Thyroid gland (tissue), 4 donors: Measurements from ENCODE around the gene SNX9. TPM values are rescaled to one million over a fixed set of nuclear protein-coding genes. Genes with fewer than 3 reads are reported as not detected.

Experiments
- DNase-seq, 2 donors: peaks; one replicate each; pipeline ENCODE4 v3.0.0-alpha.2; 2019
- H3K27ac ChIP-seq, 3 donors: fragments of 200-600 bp; sonication (generic); 1 replicate in 2 of 3; 2 replicates in 1 of 3; pipeline ENCODE4 v1.5.1; 2016 to 2019; ENCODE audit warnings: mild to moderate bottlenecking in 1 of 3, moderate library complexity in 1 of 3
- H3K27me3 ChIP-seq: fragments of 200-600 bp; sonication (generic); one replicate; pipeline ENCODE4 v1.5.1; 2019
- H3K36me3 ChIP-seq, 2 donors: fragments of 200-600 bp; sonication (generic); one replicate each; pipeline ENCODE4 v1.5.1; 2016 to 2019
- H3K4me1 ChIP-seq, 2 donors: fragments of 200-600 bp; sonication (generic); one replicate each; pipeline ENCODE4 v1.5.1; 2017 to 2019
- H3K4me3 ChIP-seq, 3 donors: fragments of 200-600 bp; sonication (generic); replicated peaks in 1 of 3; 1 replicate in 2 of 3; 2 replicates in 1 of 3; pipeline ENCODE4 v1.5.1; 2016; ENCODE audit warnings: mild to moderate bottlenecking in 1 of 3
- H3K9me3 ChIP-seq: fragments of 200-600 bp; sonication (generic); one replicate; pipeline ENCODE4 v1.5.1; 2017
- POLR2A ChIP-seq, 2 donors: fragments of 450-650 bp; IDR thresholded peaks; one replicate each; pipeline ENCODE4 v1.6.1; 2017; ENCODE audit warnings: antibody characterized with exemption in 2 of 2, mild to moderate bottlenecking in 2 of 2, moderate library complexity in 1 of 2
- WGBS, 2 donors: methylation state at CpG; one replicate each; pipeline ENCODE4 v1.1.5; 2017; 5-methylcytosine and 5-hydroxymethylcytosine counted together
- intact Hi-C: fragments of 100-400 bp; cut with DNase I; formaldehyde crosslinking; loops from one replicate; pipeline ENCODE4 v1.15.1; 2023
- total RNA-seq, 4 donors: library from RNA; depleted of rRNA; stranded (reverse); fragments of >200 nt; gene quantifications; one replicate each; pipeline ENCODE4 v1.2.3, GENCODE V29; 2016
- TF ChIP-seq, protein P1 (sequence below), 6 experiments: fragments of 200-600 bp in 3 of 6; fragments of 450-650 bp in 3 of 6; sonication (generic) in 3 of 6; IDR thresholded peaks; one replicate each; pipeline ENCODE4 v1.5.1; 2016 to 2019; ENCODE audit warnings: antibody characterized with exemption in 6 of 6, mild to moderate bottlenecking in 2 of 6, inconsistent platforms in 1 of 6, moderate library complexity in 1 of 6

Gene SNX9
- total RNA-seq, 4 donors from 2014 or later, result 44.6 to 73.1 (median 47.2) TPM

DNA sequence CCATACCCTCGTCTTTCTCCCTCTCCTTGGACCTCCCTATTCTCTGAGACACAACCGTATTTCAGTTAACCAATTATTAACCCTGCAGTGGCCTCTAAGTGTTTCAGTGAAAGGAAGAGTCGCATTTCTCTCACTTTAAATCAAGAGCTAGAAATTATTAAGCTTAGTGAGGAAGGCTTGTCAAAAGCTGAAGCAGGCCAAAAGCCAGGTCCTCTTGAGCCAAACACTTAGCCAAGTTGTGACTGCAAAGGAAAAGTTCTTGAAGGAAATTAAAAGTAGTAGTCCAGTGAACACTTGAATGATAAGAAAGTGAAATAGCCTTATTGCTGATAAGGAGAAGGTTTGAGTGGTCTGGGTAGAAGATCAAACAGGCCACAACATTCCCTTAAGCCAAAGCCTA is 58.3 kb downstream of the SNX9 start:
- H3K27ac ChIP-seq, result no peak overlapping the region
- peak; percentile 43 to 53 for DNase-seq
- H3K36me3 ChIP-seq, result peaks cover 0 to 3% of the 10 kb centered on the region in 2 donors
- WGBS, 2 donors, result 52 to 59% methylated on average over 3 of the region's 3 CpGs
- peaks cover 21 to 24% of the 10 kb centered on the region in 2 donors for H3K4me1 ChIP-seq
- intact Hi-C loops, result loop anchor here (5.0 kb wide), 1 partner anchor 191 kb away; no protein-coding TSS in a partner anchor
- no peaks in the 10 kb centered on the region for H3K27me3 ChIP-seq
- H3K4me3 ChIP-seq, result no peak overlapping the region
- no peak for TF ChIP-seq POLR2A (IDR thresholded peaks at IDR 0.05)
- TF ChIP-seq, protein P1, sequence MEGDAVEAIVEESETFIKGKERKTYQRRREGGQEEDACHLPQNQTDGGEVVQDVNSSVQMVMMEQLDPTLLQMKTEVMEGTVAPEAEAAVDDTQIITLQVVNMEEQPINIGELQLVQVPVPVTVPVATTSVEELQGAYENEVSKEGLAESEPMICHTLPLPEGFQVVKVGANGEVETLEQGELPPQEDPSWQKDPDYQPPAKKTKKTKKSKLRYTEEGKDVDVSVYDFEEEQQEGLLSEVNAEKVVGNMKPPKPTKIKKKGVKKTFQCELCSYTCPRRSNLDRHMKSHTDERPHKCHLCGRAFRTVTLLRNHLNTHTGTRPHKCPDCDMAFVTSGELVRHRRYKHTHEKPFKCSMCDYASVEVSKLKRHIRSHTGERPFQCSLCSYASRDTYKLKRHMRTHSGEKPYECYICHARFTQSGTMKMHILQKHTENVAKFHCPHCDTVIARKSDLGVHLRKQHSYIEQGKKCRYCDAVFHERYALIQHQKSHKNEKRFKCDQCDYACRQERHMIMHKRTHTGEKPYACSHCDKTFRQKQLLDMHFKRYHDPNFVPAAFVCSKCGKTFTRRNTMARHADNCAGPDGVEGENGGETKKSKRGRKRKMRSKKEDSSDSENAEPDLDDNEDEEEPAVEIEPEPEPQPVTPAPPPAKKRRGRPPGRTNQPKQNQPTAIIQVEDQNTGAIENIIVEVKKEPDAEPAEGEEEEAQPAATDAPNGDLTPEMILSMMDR (IDR thresholded peaks at IDR 0.05), result no peak
- no peaks in the 10 kb centered on the region for H3K9me3 ChIP-seq

DNA sequence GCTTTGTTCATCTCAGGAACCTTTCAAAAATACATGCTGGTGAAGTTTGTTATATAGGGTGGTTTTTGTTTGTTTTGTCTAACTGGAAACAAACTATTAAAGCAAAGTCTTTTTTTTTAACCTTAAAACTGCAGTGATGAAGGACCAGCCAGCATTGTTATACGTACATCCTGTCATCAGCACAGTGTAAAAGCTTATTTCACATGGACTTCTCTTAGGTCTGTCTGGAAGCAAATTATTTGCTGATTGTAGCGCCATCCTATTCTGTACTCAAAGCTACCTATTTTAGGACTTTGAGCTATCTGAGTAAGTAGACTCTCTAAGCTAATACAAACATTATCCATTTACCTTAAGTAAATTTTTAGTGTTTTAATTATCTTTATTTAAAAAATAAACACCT is 61.7 kb downstream of the SNX9 start:
- intact Hi-C loops, result loop anchor here (5.0 kb wide), 1 partner anchor 188 kb away; no protein-coding TSS in a partner anchor
- H3K36me3 ChIP-seq, result no peaks in the 10 kb centered on the region

DNA sequence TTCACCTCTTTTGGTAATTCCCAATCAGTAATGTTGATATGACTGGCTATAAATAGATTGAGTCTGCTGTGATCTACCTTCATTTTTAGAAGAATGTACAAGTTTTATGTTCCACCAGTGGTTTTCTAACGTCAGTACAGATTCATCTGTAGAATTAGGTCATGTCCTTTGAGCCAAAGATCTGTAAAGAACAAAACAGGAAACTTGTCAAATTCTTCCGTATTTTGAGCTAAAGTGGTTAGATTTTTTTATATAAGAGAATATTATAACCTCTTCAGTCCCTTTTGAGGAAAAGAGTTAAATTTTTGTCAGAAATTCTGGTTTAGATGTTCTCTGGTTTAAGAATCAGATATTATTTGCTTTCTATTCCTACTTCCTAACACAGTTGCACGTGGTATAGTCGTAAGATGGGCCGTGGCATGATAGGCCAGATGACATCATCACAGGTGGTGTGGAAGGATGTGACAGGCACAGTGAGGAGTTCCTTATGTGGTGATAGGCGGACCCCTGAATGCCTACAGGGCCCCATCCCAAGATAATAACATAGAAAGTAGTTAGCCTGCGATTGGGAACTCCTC is 62.3 kb downstream of the SNX9 start:
- TF ChIP-seq, protein P1 (IDR thresholded peaks at IDR 0.05), result no peak
- TF ChIP-seq POLR2A (IDR thresholded peaks at IDR 0.05), result no peak
- DNase-seq, result no peak
- Histone ChIP-seq H3K4me3 (no peak overlapping the region), H3K9me3 (no peaks in the 10 kb centered on the region), H3K4me1 (peaks cover 13 to 14% of the 10 kb centered on the region in 2 donors), H3K36me3 (no peaks in the 10 kb centered on the region), H3K27ac (no peak overlapping the region), H3K27me3 (no peaks in the 10 kb centered on the region)
- 79 to 82% methylated on average over 7 of the region's 7 CpGs for WGBS, 2 donors
- intact Hi-C loops, result no loop called here

More for the DNA sequence above, 61.7 kb downstream of the SNX9 start:
- no peak for TF ChIP-seq POLR2A (IDR thresholded peaks at IDR 0.05)
- TF ChIP-seq, protein P1 (IDR thresholded peaks at IDR 0.05), result no peak
- Histone ChIP-seq H3K9me3 (no peaks in the 10 kb centered on the region), H3K27ac (no peak overlapping the region), H3K27me3 (no peaks in the 10 kb centered on the region), H3K4me3 (no peak overlapping the region), H3K4me1 (peaks cover 16 to 17% of the 10 kb centered on the region in 2 donors)
- 85 to 88% methylated on average over 2 of the region's 2 CpGs for WGBS, 2 donors
- DNase-seq, result no peak

DNA sequence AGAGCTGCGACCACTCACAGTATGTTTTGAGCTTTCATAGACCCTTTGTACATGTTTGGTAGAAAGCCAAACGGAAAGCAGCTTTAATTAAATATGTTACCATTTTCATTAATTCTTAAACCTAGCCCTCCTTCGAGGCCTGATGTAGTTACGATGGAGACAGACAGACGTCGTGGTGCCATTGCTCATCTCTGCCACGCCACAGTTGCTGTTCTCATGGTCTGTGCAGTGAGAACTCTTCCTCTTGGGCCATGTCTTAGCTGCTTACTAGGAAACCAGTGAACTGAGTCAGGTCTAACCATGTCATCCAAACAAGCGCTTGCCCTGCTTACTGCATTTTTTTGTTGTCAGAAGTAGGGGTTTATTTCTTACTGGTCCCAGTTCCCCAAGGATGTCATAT is 62.8 kb downstream of the SNX9 start:
- Histone ChIP-seq H3K27ac (no peak overlapping the region), H3K9me3 (no peaks in the 10 kb centered on the region), H3K36me3 (no peaks in the 10 kb centered on the region), H3K4me1 (peaks cover 8% of the 10 kb centered on the region in 2 donors), H3K27me3 (no peaks in the 10 kb centered on the region), H3K4me3 (no peak overlapping the region)
- 91 to 96% methylated on average over 8 of the region's 8 CpGs for WGBS, 2 donors
- DNase-seq, result no peak
- intact Hi-C loops, result no loop called here
- no peak for TF ChIP-seq POLR2A (IDR thresholded peaks at IDR 0.05)
- TF ChIP-seq, protein P1 (IDR thresholded peaks at IDR 0.05), result no peak

GRCh38 chr6:157887892-157888291 is 64.8 kb downstream of the SNX9 start:
- no peak overlapping the region for H3K4me3 ChIP-seq
- no peak for TF ChIP-seq POLR2A (IDR thresholded peaks at IDR 0.05)
- TF ChIP-seq, protein P1 (IDR thresholded peaks at IDR 0.05), result no peak
- H3K27me3 ChIP-seq, result no peaks in the 10 kb centered on the region
- DNase-seq, result no peak
- intact Hi-C loops, result no loop called here
- no peaks in the 10 kb centered on the region for H3K9me3 ChIP-seq
- WGBS, 2 donors, result 94 to 99% methylated on average over 3 to 4 of the region's 4 CpGs
- H3K4me1 ChIP-seq, result no peaks in the 10 kb centered on the region
- no peaks in the 10 kb centered on the region for H3K36me3 ChIP-seq
- H3K27ac ChIP-seq, result no peak overlapping the region
